K562 (cell line): ENCODE results near the gene SRGAP3.

ENCODE experiments used
- ATF6 ChIP-seq: sonication (generic); formaldehyde crosslinking; IDR thresholded peaks from 2 replicates; pipeline ENCODE4 v1.4.0; 2020; ENCODE audit warnings: mild to moderate bottlenecking, missing genetic modification reagents
- CTCF ChIP-seq, 3 experiments: IDR thresholded peaks in 2 of 3; conservative IDR thresholded peaks in 1 of 3; 2 replicates each; pipeline ENCODE4 v1.5.1; 2011 to 2012; ENCODE audit warnings: low read length in 3 of 3, mild to moderate bottlenecking in 3 of 3, control low read depth in 2 of 3, improper control_type of control experiment in 1 of 3, inconsistent platforms in 1 of 3, low read depth in 1 of 3, mixed read lengths in 1 of 3, moderate library complexity in 1 of 3; ENCODE audit not compliant: insufficient read depth in 2 of 3
- KAT7 ChIP-seq: sonication (generic); formaldehyde crosslinking; IDR thresholded peaks from 2 replicates; pipeline ENCODE4 v1.8.0; 2022; ENCODE audit warnings: missing genetic modification reagents, mild to moderate bottlenecking, borderline replicate concordance
- POLR2A ChIP-seq: fragments of 450-650 bp; conservative IDR thresholded peaks from 2 replicates; pipeline ENCODE4 v1.6.1; 2016
- RFX1 ChIP-seq: fragments of 450-650 bp; IDR thresholded peaks from 2 replicates; pipeline ENCODE4 v1.6.1; 2016; ENCODE audit warnings: mild to moderate bottlenecking, moderate library complexity

- no peak for TF ChIP-seq POLR2A
- no peak for TF ChIP-seq KAT7 (CRISPR knock-in tag)
- no peak for TF ChIP-seq ATF6 (CRISPR knock-in tag)
- no peak for TF ChIP-seq RFX1
- TF ChIP-seq CTCF (IDR thresholded peaks at IDR 0.05 in 2 of 3, conservative IDR thresholded peaks at IDR 0.05 in 1 of 3; ENCODE audit: insufficient read depth in 2 of 3, low read depth in 1 of 3, low read length in 3 of 3), result no peak
These were observed 239.4 kb downstream of the SRGAP3 start for GRCh38 chr3:9009976-9010545.
